ENCODE data around the gene PRICKLE2.
A peak's percentile ranks its signal among the peaks of the same experiment; 100 is the strongest.

Gene PRICKLE2

DNA sequence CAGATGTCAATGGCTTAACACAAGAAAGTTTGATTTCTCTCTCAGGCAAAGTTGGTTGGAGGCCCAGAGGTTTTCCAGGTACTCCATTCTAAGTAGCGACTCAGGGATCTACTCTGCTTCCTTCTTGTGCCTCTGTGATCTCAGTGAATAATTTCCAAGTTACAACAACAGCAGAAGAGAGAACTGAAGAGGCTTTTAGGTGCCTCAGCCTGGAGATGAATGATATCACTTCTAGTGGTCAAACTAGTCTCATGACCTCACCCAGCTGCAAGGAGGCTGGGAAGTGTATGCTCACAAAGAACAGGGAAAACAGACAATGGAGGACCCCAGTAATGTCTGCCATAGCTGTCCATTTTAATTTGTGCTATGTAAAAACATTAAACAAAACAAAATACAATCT, 4.6 kb upstream of the PRICKLE2 start:
- no peak overlapping the region for H3K27ac ChIP-seq (ENCODE audit: extremely low read depth, low read depth, low read length)
- 0 out of 2 replicates have a peak, but pooled peaks have one; percentile 20 for TF ChIP-seq ZBTB21 (tag by site-specific recombination; IDR thresholded peaks at IDR 0.05)
- TF ChIP-seq ZNF394 (tag by site-specific recombination; IDR thresholded peaks at IDR 0.05; ENCODE audit: borderline replicate concordance), result peak; percentile 45; the same call in 1 of the 2 replicates
- TF ChIP-seq ZBTB8A (tag by site-specific recombination; IDR thresholded peaks at IDR 0.05), result no peak
- peak; percentile 15; the same call in 1 of the 2 replicates for TF ChIP-seq TRIM28 (IDR thresholded peaks at IDR 0.05; ENCODE audit: borderline replicate concordance, low read length)
- TF ChIP-seq ZBTB17 (tag by site-specific recombination; IDR thresholded peaks at IDR 0.05), result peak; percentile 57
- TF ChIP-seq ZNF10 (tag by site-specific recombination; IDR thresholded peaks at IDR 0.05), result no peak
- TF ChIP-seq ZNF629 (tag by site-specific recombination; IDR thresholded peaks at IDR 0.05), result peak; percentile 55
- TF ChIP-seq ZNF335 (tag by site-specific recombination; conservative IDR thresholded peaks at IDR 0.05), result peak; percentile 75; the same call in 1 of the 2 replicates
- no peak for TF ChIP-seq KLF16 (tag by site-specific recombination; IDR thresholded peaks at IDR 0.05)
- TF ChIP-seq ZSCAN16 (tag by site-specific recombination; IDR thresholded peaks at IDR 0.05), result no peak
- TF ChIP-seq ZNF433 (tag by site-specific recombination; IDR thresholded peaks at IDR 0.05; ENCODE audit: low read depth), result no peak
- no peak for TF ChIP-seq ZNF768 (tag by site-specific recombination; IDR thresholded peaks at IDR 0.05)
- TF ChIP-seq ZNF654 (tag by site-specific recombination; IDR thresholded peaks at IDR 0.05; ENCODE audit: low read depth), result no peak
- TF ChIP-seq ZNF366 (tag by site-specific recombination; conservative IDR thresholded peaks at IDR 0.05), result no peak
- no peak for TF ChIP-seq REPIN1 (tag by site-specific recombination; IDR thresholded peaks at IDR 0.05; ENCODE audit: low read depth)
- TF ChIP-seq WT1 (tag by site-specific recombination; IDR thresholded peaks at IDR 0.05), result no peak
- TF ChIP-seq ZNF529 (tag by site-specific recombination; IDR thresholded peaks at IDR 0.05; ENCODE audit: insufficient replicate concordance), result no peak
- TF ChIP-seq ZNF2 (tag by site-specific recombination; IDR thresholded peaks at IDR 0.05), result no peak
- no peaks in the 10 kb centered on the region for H3K4me1 ChIP-seq (ENCODE audit: control insufficient read depth, insufficient read depth, low read length)
- H3K4me3 ChIP-seq (ENCODE audit: low read depth, low read length), result no peak overlapping the region
- POLR2A ChIA-PET, result no interaction called here
- no peaks in the 10 kb centered on the region for H3K36me3 ChIP-seq (ENCODE audit: control insufficient read depth in 2 of 2, insufficient read depth in 1 of 2, low read length in 2 of 2)
- CTCF ChIA-PET, result interaction anchor here (1.2 kb wide), 1 partner anchor 9 kb away, joined by 5 read pairs; no protein-coding TSS in a partner anchor
- no peaks in the 10 kb centered on the region for H3K9me3 ChIP-seq (ENCODE audit: control insufficient read depth, insufficient read depth, low read depth, low read length)

GRCh38 chr3:64228110-64228509, 2.8 kb upstream of the PRICKLE2 start:
- no peaks in the 10 kb centered on the region for H3K9me3 ChIP-seq (ENCODE audit: control insufficient read depth, insufficient read depth, low read depth, low read length)
- ChIA-PET POLR2A (no interaction called here), CTCF (no interaction called here)
- H3K27ac ChIP-seq (ENCODE audit: extremely low read depth, low read depth, low read length), result no peak overlapping the region
- TF ChIP-seq ZBTB7A (tag by site-specific recombination; IDR thresholded peaks at IDR 0.05; ENCODE audit: low read depth), result no peak
- no peak for TF ChIP-seq ELK4 (IDR thresholded peaks at IDR 0.05; ENCODE audit: borderline replicate concordance, low read depth, low read length)
- TF ChIP-seq ZBTB49 (tag by site-specific recombination; IDR thresholded peaks at IDR 0.05; ENCODE audit: low read depth), result no peak
- no peak for TF ChIP-seq SP2 (tag by site-specific recombination; IDR thresholded peaks at IDR 0.05)
- no peaks in the 10 kb centered on the region for H3K36me3 ChIP-seq (ENCODE audit: control insufficient read depth in 2 of 2, insufficient read depth in 1 of 2, low read length in 2 of 2)
- H3K4me1 ChIP-seq (ENCODE audit: control insufficient read depth, insufficient read depth, low read length), result no peaks in the 10 kb centered on the region
- no peak overlapping the region for H3K4me3 ChIP-seq (ENCODE audit: low read depth, low read length)

Data from HEK293 (cell line).